ENCODE results near the gene GAB2.

The GAB2 gene

DNA sequence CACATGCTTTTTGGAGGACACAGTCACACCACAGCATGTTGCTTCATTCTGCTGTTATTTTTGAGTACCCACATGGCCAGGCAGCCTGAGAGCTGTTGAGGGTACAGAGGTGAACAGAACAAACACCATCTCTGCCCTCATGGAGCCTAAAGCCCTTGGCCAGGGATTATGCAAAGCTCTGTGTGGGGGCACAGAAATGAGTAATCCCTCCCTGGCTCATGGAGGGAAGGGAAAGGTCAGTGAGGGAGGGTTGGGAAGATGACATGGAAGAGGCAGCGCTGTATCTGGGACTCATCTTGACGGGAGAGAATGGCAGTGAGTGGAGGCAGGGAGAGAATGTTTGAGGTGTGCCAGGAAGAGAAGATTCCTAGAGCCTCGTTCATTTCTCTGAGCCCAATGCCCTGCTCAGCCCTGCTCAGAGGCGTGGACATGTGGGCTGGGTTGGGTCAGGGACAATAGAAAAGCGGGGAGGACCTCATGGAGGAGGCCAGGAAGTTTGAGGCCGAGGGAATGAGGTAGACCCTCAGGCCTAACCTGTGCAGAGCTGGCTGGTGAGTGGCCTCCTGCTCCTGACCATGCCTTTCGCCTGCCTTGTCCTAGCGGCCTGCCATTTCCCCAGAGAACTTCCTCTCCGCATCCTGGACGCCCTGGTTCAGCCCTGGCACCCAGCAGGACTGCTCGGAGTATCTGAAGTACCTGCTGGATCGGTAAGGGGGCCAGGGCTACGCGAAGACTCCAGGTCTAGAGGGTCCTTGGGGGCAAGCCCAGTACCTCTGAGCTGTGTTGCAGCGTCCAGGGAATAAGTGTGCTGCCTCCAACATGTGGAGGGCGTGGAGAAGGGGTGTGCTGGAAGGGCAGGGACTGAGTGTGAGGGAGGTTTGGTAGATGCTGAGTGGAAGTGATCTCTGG is 209.1 kb downstream of the GAB2 start:
- Mint-ChIP-seq H3K4me1 (ENCODE audit: low read depth) (peaks cover 18% of the 10 kb centered on the region), H3K27me3 (no peaks in the 10 kb centered on the region), H3K9me3 (no peaks in the 10 kb centered on the region), H3K27ac (no peak overlapping the region), H3K36me3 (ENCODE audit: low read depth) (peaks cover 64% of the 10 kb centered on the region), H3K4me3 (no peak overlapping the region)
- DNase-seq: no peak

DNA sequence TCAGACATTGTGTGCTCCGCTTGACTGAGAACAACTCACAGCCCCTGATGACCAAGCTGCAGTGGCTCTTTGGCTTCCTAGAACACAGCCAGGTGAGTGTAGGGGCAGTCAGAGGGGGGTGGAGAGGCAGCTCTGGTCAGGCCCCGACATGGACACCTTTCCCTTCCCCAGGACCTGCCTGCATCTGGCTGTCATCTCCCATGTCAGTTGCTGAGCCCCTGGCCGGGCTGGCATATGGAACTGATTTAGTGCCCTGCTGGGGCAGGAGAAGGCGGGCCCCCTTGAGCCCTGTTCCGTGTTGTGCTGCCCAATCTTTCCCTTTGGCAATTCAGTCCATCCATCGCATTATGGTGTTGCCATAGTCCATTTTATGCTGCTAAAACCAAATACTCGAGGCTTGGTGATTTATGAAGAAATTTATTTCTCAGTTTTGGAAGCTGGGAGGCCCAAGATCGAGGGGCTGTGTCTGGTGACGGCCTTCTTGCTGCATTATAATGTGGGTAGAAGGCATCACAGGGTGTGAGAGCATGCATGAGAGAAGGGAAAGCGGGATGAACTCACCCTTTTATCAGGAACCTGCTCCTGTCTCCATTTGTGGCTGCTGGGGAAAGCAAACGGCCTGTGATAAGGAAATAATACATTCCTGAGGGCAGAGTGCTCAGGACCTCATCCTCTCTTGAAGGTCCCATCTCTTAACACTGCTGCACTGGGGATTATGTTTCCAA is 209.9 kb downstream of the GAB2 start:
- H3K36me3 Mint-ChIP-seq (ENCODE audit: low read depth): peaks cover 63% of the 10 kb centered on the region
- no peak overlapping the region for H3K27ac Mint-ChIP-seq
- H3K4me3 Mint-ChIP-seq: no peak overlapping the region
- no peaks in the 10 kb centered on the region for H3K9me3 Mint-ChIP-seq
- H3K4me1 Mint-ChIP-seq (ENCODE audit: low read depth): peaks cover 24% of the 10 kb centered on the region
- H3K27me3 Mint-ChIP-seq: no peaks in the 10 kb centered on the region
- no peak for DNase-seq

DNA sequence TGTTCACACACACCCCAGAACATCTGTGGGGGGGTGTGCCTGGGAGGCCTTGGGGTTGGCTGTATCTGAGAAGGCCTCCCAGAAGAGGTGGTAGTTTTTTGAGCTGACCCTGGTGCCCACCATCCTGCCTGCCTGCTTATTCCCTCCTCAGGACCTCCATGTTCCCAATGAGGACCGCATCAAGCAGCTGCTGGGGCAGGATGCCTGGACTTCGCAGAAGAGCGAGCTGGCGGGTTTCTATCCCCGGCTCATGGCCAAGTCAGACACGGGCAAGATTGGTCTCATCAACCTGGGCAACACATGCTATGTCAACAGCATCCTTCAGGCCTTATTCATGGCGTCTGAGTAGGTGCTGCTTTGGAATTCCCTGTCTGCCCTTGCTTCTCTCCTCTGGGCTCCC is 211.9 kb downstream of the GAB2 start:
- H3K9me3 Mint-ChIP-seq: no peaks in the 10 kb centered on the region
- no peak overlapping the region for H3K27ac Mint-ChIP-seq
- peaks cover 48% of the 10 kb centered on the region for H3K36me3 Mint-ChIP-seq (ENCODE audit: low read depth)
- DNase-seq: no peak
- H3K4me1 Mint-ChIP-seq (ENCODE audit: low read depth): peaks cover 42% of the 10 kb centered on the region
- H3K27me3 Mint-ChIP-seq: no peaks in the 10 kb centered on the region
- H3K4me3 Mint-ChIP-seq: no peak overlapping the region

DNA sequence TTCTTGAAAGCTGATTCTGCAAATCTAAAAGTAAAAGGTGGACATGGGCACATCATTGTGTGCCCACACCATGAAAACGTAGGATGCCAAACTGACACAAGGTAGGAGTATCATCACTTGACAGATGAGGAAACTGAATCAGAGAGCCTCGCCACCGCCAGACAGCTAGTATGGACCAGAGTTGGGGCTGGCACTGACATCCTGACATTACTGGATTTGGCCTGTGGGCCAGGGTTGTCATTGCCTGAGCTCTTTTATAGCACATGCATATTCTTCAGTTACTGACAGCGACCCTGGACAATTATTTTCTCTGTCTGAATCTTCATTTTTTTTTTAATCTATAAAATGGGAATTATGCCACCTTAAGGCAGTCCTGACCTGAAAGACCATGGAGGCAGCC is 212.4 kb downstream of the GAB2 start:
- Mint-ChIP-seq H3K36me3 (ENCODE audit: low read depth) (peaks cover 47% of the 10 kb centered on the region), H3K4me1 (ENCODE audit: low read depth) (peaks cover 44% of the 10 kb centered on the region), H3K27me3 (no peaks in the 10 kb centered on the region), H3K27ac (peak overlapping the region; percentile 20), H3K9me3 (no peaks in the 10 kb centered on the region), H3K4me3 (no peak overlapping the region)
- DNase-seq: no peak

DNA sequence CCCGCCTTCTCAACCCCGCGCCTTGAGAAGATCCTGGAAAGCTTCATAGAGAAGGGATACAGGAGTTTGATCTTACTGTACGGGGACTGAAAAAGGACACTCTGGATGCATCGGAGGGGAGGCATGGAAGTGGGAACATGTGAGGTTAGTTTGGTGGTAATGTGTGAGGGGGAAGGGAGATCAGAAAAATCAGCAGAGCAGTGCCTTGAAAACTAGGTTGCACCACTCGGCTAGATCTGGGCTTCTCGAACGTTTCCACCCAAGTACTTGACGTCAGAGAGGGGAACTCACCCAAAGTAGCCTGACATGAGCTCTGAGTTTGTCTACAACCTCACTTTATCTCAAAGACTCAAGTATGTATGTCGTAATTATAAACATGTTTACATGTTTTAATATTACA is 214.4 kb downstream of the GAB2 start:
- peaks cover 38% of the 10 kb centered on the region for H3K36me3 Mint-ChIP-seq (ENCODE audit: low read depth)
- no peaks in the 10 kb centered on the region for H3K9me3 Mint-ChIP-seq
- peak overlapping the region; percentile 68 for H3K4me3 Mint-ChIP-seq
- peaks cover 44% of the 10 kb centered on the region for H3K4me1 Mint-ChIP-seq (ENCODE audit: low read depth)
- no peak for DNase-seq
- peak overlapping the region; percentile 90 for H3K27ac Mint-ChIP-seq
- no peaks in the 10 kb centered on the region for H3K27me3 Mint-ChIP-seq

DNA sequence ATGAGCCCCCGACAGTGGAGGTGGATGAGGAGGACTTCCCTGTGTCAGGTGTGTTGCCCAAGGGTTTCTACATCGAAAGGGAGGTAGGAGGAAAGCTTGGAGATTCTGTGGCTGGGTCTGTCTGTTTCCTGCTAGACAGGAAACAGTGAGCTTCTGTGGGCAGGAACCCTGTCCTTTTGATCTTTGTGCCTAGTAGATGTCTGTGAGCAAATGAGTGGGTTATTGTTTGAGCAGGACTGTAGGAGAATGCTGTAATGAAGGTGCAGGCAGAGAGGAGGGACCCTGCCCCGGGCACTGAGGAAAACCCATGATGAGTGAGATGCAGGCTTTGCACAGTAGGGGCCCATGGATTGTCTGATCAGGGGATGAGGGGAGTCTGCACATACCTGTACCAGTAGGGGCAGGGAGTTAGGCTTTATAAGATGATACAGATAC is 214.9 kb downstream of the GAB2 start:
- Mint-ChIP-seq H3K4me1 (ENCODE audit: low read depth) (peaks cover 44% of the 10 kb centered on the region), H3K27me3 (no peaks in the 10 kb centered on the region), H3K36me3 (ENCODE audit: low read depth) (peaks cover 36% of the 10 kb centered on the region), H3K4me3 (peak overlapping the region; percentile 68), H3K9me3 (no peaks in the 10 kb centered on the region), H3K27ac (peak overlapping the region; percentile 90)
- DNase-seq: peak; percentile 58

DNA sequence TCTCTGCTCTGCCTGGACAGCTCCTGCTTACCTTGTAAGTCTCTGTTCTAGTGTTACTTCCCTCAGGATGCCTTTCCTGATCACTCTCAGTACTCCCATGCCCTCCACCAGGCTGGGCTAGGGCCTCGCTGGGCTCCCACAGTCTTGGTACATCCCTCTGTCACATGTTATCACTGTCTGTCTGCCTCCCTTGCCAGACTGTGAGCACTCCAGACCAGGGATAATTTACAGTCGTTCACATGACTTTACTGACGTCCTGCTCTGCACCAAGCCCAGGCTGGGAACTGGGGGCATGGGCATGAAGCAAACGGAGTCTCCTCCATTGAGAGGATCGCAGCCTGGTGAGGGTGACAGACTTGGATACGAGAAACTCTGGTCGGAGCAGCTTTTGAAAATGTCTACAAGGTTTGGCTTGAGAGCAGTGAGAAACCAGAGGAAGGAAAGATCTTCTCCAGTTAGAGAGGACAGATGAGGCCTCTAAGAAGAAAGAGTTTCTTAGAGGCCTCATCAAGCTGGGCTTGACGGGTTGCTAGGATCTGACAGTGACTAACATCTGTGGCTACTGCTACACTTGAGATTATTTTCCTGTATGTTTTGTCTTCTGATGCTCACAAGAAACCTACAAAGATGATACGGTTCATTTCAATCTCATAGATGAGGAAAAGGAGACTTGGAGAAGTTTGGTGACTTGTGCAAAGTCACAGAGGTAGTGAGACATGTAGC is 216.4 kb downstream of the GAB2 start:
- peak overlapping the region; percentile 90 for H3K27ac Mint-ChIP-seq
- no peak overlapping the region for H3K4me3 Mint-ChIP-seq
- H3K36me3 Mint-ChIP-seq (ENCODE audit: low read depth): peaks cover 32% of the 10 kb centered on the region
- no peak for DNase-seq
- no peaks in the 10 kb centered on the region for H3K27me3 Mint-ChIP-seq
- H3K4me1 Mint-ChIP-seq (ENCODE audit: low read depth): peaks cover 41% of the 10 kb centered on the region
- H3K9me3 Mint-ChIP-seq: no peaks in the 10 kb centered on the region

DNA sequence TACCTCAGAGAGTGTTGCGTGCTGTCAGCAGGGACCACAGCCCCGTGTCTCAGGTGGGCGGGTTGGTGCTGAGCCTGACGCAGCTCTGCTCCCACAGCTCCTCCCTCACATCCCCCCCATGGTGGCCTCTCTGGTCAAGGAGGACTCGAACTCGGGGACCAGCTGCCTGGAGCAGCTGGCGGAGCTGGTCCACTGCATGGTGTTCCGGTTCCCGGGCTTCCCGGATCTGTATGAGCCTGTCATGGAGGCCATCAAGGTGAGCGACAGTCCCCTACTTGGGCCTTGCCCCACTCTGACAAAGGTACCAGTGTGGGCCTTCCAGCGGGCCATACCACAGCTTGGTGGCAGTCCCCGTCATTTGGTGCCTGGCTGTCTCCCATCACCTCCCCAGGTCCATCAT is 217.1 kb downstream of the GAB2 start:
- Mint-ChIP-seq H3K9me3 (no peaks in the 10 kb centered on the region), H3K27ac (peak overlapping the region; percentile 0), H3K4me3 (no peak overlapping the region), H3K27me3 (no peaks in the 10 kb centered on the region), H3K4me1 (ENCODE audit: low read depth) (peaks cover 42% of the 10 kb centered on the region), H3K36me3 (ENCODE audit: low read depth) (peaks cover 33% of the 10 kb centered on the region)
- no peak for DNase-seq

DNA sequence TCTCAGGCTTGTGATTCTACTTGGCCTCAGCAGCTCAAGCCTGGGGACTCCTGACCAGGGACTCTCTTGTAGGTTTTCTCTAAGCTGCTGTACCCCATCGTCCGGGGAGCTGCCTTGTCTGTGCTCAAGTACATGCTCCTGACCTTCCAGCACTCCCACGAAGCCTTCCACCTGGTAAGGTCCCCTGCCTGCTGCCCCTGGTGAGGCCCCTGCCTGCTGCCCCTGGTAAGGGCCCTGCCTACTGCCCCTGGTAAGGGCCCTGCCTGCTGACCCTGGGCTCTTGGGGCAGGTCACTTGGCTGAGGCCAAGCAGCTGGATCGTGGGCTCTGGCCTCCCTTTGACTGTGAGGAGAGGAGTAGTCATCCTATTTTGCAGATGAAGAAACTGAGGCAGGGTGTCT is 217.6 kb downstream of the GAB2 start:
- peaks cover 32% of the 10 kb centered on the region for H3K36me3 Mint-ChIP-seq (ENCODE audit: low read depth)
- no peak for DNase-seq
- no peaks in the 10 kb centered on the region for H3K9me3 Mint-ChIP-seq
- no peak overlapping the region for H3K4me3 Mint-ChIP-seq
- H3K4me1 Mint-ChIP-seq (ENCODE audit: low read depth): peaks cover 39% of the 10 kb centered on the region
- no peaks in the 10 kb centered on the region for H3K27me3 Mint-ChIP-seq
- no peak overlapping the region for H3K27ac Mint-ChIP-seq

DNA sequence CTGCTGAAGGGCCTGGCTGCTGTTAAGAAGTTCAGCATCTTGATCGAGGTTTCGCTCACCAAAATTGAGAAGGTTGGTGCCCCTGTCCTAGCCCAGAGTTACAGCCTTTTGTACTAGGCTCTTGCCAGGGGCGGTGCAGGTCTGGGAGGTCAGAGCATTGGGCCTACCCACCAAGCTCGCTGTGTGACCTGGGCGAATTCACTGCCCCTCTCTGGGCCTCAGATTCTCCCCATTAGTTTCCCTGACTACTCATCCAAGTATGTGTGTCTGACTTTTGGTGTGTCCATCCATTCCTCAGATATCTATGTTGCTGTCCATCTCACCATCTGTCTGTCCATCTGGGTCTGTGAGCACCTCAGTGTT is 218.0 kb downstream of the GAB2 start:
- Mint-ChIP-seq H3K27ac (no peak overlapping the region), H3K36me3 (ENCODE audit: low read depth) (peaks cover 31% of the 10 kb centered on the region), H3K4me1 (ENCODE audit: low read depth) (peaks cover 38% of the 10 kb centered on the region)

DNA sequence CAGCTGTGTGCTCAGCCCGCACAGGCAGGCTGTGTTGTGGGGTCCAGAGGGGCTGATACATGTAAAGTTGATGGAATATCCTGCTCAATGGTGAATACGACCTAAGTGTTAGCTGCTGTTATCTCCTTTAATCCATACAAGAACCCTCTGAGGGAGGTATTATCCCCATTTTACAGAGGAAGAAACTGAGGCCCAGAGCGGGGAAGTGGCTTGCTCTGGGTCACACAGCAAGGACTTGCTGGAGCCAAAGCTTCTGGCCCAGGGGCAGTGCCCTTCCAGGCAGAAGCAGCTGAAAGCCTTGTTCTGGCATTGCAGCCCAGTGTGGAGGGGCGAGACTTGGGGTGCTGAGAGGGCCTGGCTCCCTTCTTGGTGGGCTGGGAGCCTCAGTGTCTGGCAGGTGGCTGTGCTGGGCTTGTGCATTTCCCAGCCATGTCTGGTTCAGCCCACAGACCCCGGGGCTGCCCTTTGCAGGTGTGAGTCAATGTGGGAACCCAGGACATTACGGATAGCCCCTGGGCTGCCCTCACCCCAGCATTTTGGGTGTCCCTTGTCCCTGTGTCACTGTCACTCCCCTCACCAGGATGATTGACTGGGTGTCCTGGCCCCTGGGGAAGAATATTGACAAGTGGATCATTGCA is 218.5 kb downstream of the GAB2 start:
- no peak for DNase-seq
- peaks cover 38% of the 10 kb centered on the region for H3K4me1 Mint-ChIP-seq (ENCODE audit: low read depth)
- H3K27ac Mint-ChIP-seq: peak overlapping the region; percentile 31
- no peak overlapping the region for H3K4me3 Mint-ChIP-seq
- no peaks in the 10 kb centered on the region for H3K9me3 Mint-ChIP-seq
- peaks cover 29% of the 10 kb centered on the region for H3K36me3 Mint-ChIP-seq (ENCODE audit: low read depth)
- H3K27me3 Mint-ChIP-seq: no peaks in the 10 kb centered on the region

More for the DNA sequence above, 218.0 kb downstream of the GAB2 start:
- Mint-ChIP-seq H3K4me3 (no peak overlapping the region), H3K9me3 (no peaks in the 10 kb centered on the region), H3K27me3 (no peaks in the 10 kb centered on the region)
- no peak for DNase-seq

DNA sequence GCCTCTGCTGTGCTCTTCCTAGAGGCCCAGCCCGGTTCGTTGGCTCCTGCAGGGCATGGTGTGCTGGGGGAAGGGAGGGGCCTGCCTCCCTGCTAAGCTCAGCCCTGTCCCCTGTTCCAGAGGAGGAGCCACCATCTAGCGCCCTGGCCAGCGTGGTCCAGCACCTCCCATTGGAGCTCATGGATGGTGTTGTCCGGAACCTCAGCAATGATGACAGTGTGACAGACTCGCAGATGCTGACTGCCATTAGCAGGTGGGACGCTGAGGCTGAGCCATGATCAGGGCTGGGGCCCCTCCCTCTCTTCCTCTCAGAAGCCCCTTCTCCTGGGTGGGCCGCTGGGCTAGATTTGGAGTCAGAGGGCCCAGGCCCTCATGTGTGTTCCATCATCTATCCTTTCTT is 219.8 kb downstream of the GAB2 start:
- no peak overlapping the region for H3K27ac Mint-ChIP-seq
- no peaks in the 10 kb centered on the region for H3K9me3 Mint-ChIP-seq
- H3K4me3 Mint-ChIP-seq: no peak overlapping the region
- DNase-seq: no peak
- peaks cover 43% of the 10 kb centered on the region for H3K4me1 Mint-ChIP-seq (ENCODE audit: low read depth)
- peaks cover 31% of the 10 kb centered on the region for H3K36me3 Mint-ChIP-seq (ENCODE audit: low read depth)
- no peaks in the 10 kb centered on the region for H3K27me3 Mint-ChIP-seq

DNA sequence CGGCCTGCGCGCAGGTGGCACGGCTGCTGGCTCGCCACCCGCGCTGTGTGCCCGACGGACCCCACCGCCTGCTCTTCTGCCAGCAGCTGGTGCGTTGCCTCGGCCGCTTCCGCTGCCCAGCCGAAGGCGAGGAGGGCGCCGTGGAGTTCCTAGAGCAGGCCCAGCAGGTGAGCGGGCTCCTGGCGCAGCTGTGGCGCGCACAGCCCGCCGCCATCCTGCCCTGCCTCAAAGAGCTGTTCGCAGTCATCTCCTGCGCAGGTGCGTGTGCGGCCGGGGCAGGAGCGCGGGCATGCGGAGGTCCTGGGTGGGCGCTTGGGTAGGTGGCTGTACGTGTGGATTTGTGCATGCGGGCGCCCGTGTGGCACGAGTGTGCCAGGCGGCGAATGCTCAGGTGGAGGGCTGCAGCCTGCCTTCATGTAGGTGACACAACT is 220.9 kb downstream of the GAB2 start:
- no peaks in the 10 kb centered on the region for H3K9me3 Mint-ChIP-seq
- peaks cover 31% of the 10 kb centered on the region for H3K36me3 Mint-ChIP-seq (ENCODE audit: low read depth)
- no peak overlapping the region for H3K27ac Mint-ChIP-seq
- H3K4me1 Mint-ChIP-seq (ENCODE audit: low read depth): peaks cover 41% of the 10 kb centered on the region
- H3K27me3 Mint-ChIP-seq: no peaks in the 10 kb centered on the region
- DNase-seq: no peak
- H3K4me3 Mint-ChIP-seq: no peak overlapping the region

DNA sequence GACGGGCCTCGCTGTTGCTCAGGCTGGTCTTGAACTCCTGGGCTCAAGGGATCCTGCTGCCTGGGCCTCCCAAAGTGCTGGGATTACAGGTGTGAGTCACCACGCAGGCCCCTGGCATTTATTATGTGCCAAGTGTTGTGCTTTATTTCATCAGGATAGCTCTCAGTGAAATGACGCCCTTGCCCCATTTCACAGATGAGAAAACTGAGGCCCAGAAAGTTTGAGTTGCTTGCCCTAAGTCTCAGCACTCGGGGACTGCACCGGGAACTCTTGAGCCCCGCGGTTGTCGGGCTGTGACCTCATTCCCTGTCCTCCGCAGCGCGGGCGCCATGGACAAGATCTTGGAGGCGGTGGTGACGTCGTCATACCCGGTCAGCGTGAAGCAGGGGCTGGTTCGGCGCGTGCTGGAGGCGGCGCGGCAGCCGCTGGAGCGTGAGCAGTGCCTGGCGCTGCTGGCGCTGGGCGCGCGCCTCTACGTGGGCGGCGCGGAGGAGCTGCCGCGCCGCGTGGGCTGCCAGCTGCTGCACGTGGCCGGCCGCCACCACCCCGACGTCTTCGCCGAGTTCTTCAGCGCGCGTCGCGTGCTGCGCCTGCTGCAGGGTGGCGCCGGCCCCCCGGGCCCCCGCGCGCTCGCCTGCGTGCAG is 221.6 kb downstream of the GAB2 start:
- no peak for DNase-seq
- peaks cover 40% of the 10 kb centered on the region for H3K4me1 Mint-ChIP-seq (ENCODE audit: low read depth)
- H3K27me3 Mint-ChIP-seq: no peaks in the 10 kb centered on the region
- H3K36me3 Mint-ChIP-seq (ENCODE audit: low read depth): peaks cover 31% of the 10 kb centered on the region
- no peaks in the 10 kb centered on the region for H3K9me3 Mint-ChIP-seq
- H3K4me3 Mint-ChIP-seq: no peak overlapping the region
- no peak overlapping the region for H3K27ac Mint-ChIP-seq
